ENCODE measurements around the gene MYO7A. TPM values are rescaled to one million over a fixed set of nuclear protein-coding genes. Genes with fewer than 3 reads are reported as not detected.
A peak's percentile ranks its signal among the peaks of the same experiment; 100 is the strongest.

The MYO7A gene
- total and polyA plus RNA-seq, 2 of the 4 experiments (the other 2 are of a cell fraction) = 0.02 TPM; not detected in 1

DNA sequence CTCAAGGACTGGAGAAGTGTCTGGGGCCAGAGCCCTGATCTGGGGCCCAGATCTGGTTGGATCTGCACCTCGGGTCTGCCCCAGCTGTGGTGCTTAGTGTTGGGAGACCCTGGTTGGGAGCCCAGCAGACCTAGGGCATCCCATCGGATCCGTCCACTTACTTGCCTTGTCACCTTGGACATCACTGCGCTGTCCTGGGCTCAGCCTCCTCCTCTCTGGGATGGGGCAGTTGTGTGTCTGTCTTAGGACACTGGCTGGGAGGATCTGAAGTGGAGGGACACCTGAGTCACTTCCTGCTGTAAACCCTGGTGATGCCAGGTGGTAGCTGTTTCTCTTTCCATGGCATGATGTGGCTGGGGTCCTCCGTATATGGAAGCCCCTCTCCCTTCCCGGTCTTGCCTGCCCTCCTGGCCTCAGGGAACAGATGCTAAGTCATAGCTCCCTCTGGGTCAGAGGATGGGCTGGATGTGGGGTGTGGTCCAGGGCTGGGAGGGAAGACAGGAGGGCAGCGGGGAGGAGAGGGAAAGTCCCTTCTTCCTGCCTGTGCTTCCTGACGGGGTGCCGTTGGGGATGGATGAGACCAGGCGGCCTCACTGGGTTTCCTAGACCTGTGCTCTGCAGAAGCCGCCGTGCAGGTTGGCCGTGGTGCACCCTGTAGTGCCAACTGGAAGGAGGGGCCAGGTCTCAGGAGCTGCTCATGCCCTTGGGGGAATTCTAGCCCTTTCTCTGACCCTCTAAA, 37.5 kb upstream of the MYO7A start:
- BruUV-seq (replicated peaks) = no TSS peak
- no peak overlapping the region for H3K9ac ChIP-seq (ENCODE audit: low read depth, low read length)
- no peak overlapping the region for H3K14ac ChIP-seq (replicated peaks; ENCODE audit: low read depth, low read length)
- no peak overlapping the region for H2AK5ac ChIP-seq (ENCODE audit: low read depth, low read length)
- H4K91ac ChIP-seq (ENCODE audit: insufficient read depth, low read depth, low read length) = no peak overlapping the region
- ChIA-PET CTCF (interaction anchor here (0.9 to 2.9 kb wide), 10 partner anchors 9 to 170 kb away, joined by 3 to 21 read pairs (median 5); partner anchors contain the start of gene CAPN5), POLR2A (ENCODE audit: unreplicated experiment) (interaction anchor here (1.0 kb wide), 1 partner anchor 43 kb away, joined by 9 read pairs; no protein-coding TSS in a partner anchor)
- H3K56ac ChIP-seq (ENCODE audit: extremely low read depth, insufficient read depth, low read length) = no peak overlapping the region
- H2BK20ac ChIP-seq (ENCODE audit: low read depth, low read length) = no peak overlapping the region
- H4K20me1 ChIP-seq (ENCODE audit: insufficient read depth, low read length) = peaks cover 19% of the 10 kb centered on the region
- H3K4me1 ChIP-seq (ENCODE audit: control insufficient read depth, insufficient read depth, low read length) = no peaks in the 10 kb centered on the region
- no peak overlapping the region for H3K4ac ChIP-seq (ENCODE audit: low read depth, low read length)
- H2BK15ac ChIP-seq (ENCODE audit: low read depth, low read length) = no peak overlapping the region
- no peak overlapping the region for H2BK120ac ChIP-seq (ENCODE audit: low read depth, low read length)
- H3K9me1 ChIP-seq (ENCODE audit: insufficient read depth, low read length) = no peaks in the 10 kb centered on the region
- no peaks in the 10 kb centered on the region for H3K27me3 ChIP-seq (ENCODE audit: control insufficient read depth, insufficient read depth, low read length)
- H2AFZ ChIP-seq (replicated peaks; ENCODE audit: low read length, poor library complexity) = no peak overlapping the region
- H4K5ac ChIP-seq (ENCODE audit: low read depth, low read length) = no peak overlapping the region
- H2BK5ac ChIP-seq (ENCODE audit: low read depth, low read length, poor library complexity, severe bottlenecking) = no peak overlapping the region
- no peaks in the 10 kb centered on the region; a peak in 1 of 4 replicates for H3K79me1 ChIP-seq (ENCODE audit: low read depth in 1 of 2, low read length in 2 of 2)
- no peak for TF ChIP-seq RAD21 (IDR thresholded peaks at IDR 0.05; ENCODE audit: low read length)
- no peak for TF ChIP-seq CEBPB (IDR thresholded peaks at IDR 0.05; ENCODE audit: low read depth, low read length)
- no peak for TF ChIP-seq MXI1 (IDR thresholded peaks at IDR 0.05; ENCODE audit: borderline replicate concordance, low read depth, low read length)
- TF ChIP-seq NFE2L2 (IDR thresholded peaks at IDR 0.05; ENCODE audit: low read depth, low read length) = no peak
- no peak for TF ChIP-seq SMC3 (IDR thresholded peaks at IDR 0.05; ENCODE audit: low read depth, low read length)
- no peak for ATAC-seq (ENCODE audit: low read depth)
- WGBS, 2 experiments (ENCODE audit: extremely low coverage in 2 of 2, insufficient read length in 1 of 2) = no CpG with 5 or more reads among the region's 13 CpGs
- H3K27ac ChIP-seq (ENCODE audit: insufficient read depth, low read length) = no peak overlapping the region
- peak overlapping the region; percentile 74 for H2AK9ac ChIP-seq (replicated peaks; ENCODE audit: low read depth, low read length, poor library complexity)
- no peak overlapping the region for H4K8ac ChIP-seq (ENCODE audit: low read depth in 2 of 2, low read length in 2 of 2)
- H3K4me3 ChIP-seq (ENCODE audit: insufficient read depth, low read depth, low read length) = no peak overlapping the region
- intact Hi-C loops (cut with micrococcal nuclease) (loop anchor here (1.0 kb wide), 2 partner anchors 43 to 356 kb away; no protein-coding TSS in a partner anchor), in situ Hi-C loops (cut with MboI; ENCODE audit: low sequenced_read_pairs) (loop anchor here (5.0 kb wide), 1 partner anchor 43 kb away; no protein-coding TSS in a partner anchor), dilution Hi-C loops (cut with HindIII; ENCODE audit: low sequenced_read_pairs, unreplicated experiment) (no loop called here)
- H3K9me3 ChIP-seq (ENCODE audit: control insufficient read depth, insufficient read depth, low read length) = no peaks in the 10 kb centered on the region
- no peak overlapping the region for H3K18ac ChIP-seq (ENCODE audit: low read depth, low read length)
- no peak overlapping the region for H3K23ac ChIP-seq (ENCODE audit: low read depth, low read length)
- H3K36me3 ChIP-seq (ENCODE audit: control insufficient read depth, insufficient read depth, low read length) = peaks cover 4% of the 10 kb centered on the region
- H3K4me2 ChIP-seq (ENCODE audit: low read depth, low read length) = no peak overlapping the region
- DNase-seq = no peak
